DND-41 (cell line): Measurements from ENCODE around the gene UMPS.

ENCODE experiments used
- CTCF ChIP-seq: IDR thresholded peaks from 2 replicates; pipeline ENCODE4 v1.5.1; 2012; ENCODE audit warnings: borderline replicate concordance, low read length, moderate library complexity, mild to moderate bottlenecking; ENCODE audit not compliant: poor library complexity, severe bottlenecking; ENCODE audit errors: extremely low read depth
- EZH2 ChIP-seq: IDR thresholded peaks from 3 replicates; pipeline ENCODE4 v1.6.1; 2012; ENCODE audit warnings: borderline replicate concordance, low read depth, mild to moderate bottlenecking, moderate library complexity, low read length, inconsistent platforms; ENCODE audit not compliant: severe bottlenecking

DNA sequence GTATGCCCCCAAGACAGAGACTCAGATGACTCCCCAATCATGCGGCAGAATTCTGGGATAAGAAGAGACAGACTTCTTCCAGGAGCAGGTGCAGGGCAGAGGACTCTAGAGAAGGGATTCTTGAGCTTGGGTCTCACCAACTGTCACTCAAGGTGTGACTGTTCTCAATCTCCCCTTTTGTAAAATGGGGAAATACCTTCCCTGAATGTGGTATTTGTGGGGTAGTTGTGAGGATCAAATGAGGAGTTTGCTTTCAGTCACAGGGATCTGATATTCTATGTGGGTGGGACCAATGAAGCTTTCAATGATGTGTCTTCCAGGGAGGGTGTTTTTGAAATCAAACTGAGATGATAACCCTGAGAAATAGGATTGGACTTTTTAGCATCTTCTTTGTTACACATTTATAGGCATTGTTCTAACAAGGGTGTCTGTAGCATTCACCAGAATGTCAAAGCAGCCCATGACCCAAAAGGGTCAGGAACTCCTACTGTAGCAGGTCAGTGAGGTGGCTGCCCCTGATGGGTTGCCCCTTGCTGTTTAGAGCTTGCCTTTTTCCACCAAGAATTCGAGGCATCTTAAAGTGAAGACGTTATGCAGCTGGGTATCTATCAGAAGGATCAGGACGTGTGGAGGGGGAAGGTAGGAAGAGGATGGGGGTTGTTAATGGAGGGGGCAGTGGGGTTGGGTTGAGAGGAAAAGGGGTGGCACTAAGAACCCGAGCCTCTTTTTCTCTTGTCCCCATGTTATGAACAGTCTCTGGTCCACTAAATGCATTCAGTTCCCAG lies 28.8 kb downstream of the UMPS start:
- no peak for TF ChIP-seq EZH2
- no peak for TF ChIP-seq CTCF
